Activated T-cell treated with anti-CD3 and anti-CD28 coated beads, Interleukin-2, amount 50 U/mL, for 24 hours (primary cell): Measurements from ENCODE around the gene LSMEM2.
A peak's percentile ranks its signal among the peaks of the same experiment; 100 is the strongest.
"Not testable (repeated sequence)": the region's sequence is repeated elsewhere in the genome, so short reads cannot be mapped to it uniquely, and the experiment has no call there.

ENCODE experiments used
- DNase-seq: peaks from one replicate; pipeline ENCODE4 v3.0.0-alpha.2; 2020
- H3K27ac Mint-ChIP-seq: 2 replicates; pipeline ENCODE4 v1.8.0; 2020; ENCODE audit warnings: mild to moderate bottlenecking, mixed read lengths
- H3K27me3 Mint-ChIP-seq: 2 replicates; pipeline ENCODE4 v1.8.0; 2020; ENCODE audit warnings: mixed read lengths
- H3K36me3 Mint-ChIP-seq: 2 replicates; pipeline ENCODE4 v1.8.0; 2020; ENCODE audit warnings: low read depth, mixed read lengths
- H3K4me1 Mint-ChIP-seq: 2 replicates; pipeline ENCODE4 v1.8.0; 2020; ENCODE audit warnings: low read depth, mixed read lengths
- H3K4me3 Mint-ChIP-seq: 2 replicates; pipeline ENCODE4 v1.8.0; 2020; ENCODE audit warnings: mild to moderate bottlenecking, moderate library complexity, mixed read lengths
- H3K9me3 Mint-ChIP-seq: 2 replicates; pipeline ENCODE4 v1.8.0; 2020; ENCODE audit warnings: mixed read lengths

The LSMEM2 gene

DNA sequence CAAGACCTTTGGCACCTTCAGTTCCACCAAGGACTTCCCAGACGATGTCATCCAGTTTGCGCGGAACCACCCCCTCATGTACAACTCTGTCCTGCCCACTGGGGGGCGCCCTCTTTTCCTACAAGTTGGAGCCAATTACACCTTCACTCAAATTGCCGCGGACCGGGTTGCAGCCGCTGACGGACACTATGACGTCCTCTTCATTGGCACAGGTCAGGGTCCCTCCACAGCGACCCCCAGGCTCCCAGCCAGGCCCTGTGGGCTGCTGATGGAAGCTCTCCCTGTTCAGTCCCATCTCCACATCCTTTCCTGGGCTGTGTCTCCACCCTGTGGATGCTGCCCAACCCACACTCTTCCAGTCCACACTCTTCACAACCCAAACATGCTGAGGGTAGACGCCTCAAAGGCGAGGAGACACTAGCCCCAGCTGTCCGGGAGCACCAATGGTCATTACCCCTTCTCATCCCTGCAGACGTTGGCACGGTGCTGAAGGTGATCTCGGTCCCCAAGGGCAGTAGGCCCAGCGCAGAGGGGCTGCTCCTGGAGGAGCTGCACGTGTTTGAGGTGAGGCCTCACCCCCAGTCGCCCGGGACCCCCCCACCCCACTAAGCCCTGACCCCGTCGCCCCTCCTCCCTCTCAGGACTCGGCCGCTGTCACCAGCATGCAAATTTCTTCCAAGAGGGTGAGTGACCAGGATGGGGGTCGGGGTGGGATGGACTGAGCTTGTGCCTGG is 4.3 kb upstream of the LSMEM2 start:
- Mint-ChIP-seq H3K4me1 (peaks cover 31% of the 10 kb centered on the region), H3K27ac (peak overlapping the region; percentile 54), H3K9me3 (no peaks in the 10 kb centered on the region), H3K4me3 (no peak overlapping the region), H3K27me3 (peaks cover 53% of the 10 kb centered on the region), H3K36me3 (no peaks in the 10 kb centered on the region)
- peak; percentile 78 for DNase-seq

DNA sequence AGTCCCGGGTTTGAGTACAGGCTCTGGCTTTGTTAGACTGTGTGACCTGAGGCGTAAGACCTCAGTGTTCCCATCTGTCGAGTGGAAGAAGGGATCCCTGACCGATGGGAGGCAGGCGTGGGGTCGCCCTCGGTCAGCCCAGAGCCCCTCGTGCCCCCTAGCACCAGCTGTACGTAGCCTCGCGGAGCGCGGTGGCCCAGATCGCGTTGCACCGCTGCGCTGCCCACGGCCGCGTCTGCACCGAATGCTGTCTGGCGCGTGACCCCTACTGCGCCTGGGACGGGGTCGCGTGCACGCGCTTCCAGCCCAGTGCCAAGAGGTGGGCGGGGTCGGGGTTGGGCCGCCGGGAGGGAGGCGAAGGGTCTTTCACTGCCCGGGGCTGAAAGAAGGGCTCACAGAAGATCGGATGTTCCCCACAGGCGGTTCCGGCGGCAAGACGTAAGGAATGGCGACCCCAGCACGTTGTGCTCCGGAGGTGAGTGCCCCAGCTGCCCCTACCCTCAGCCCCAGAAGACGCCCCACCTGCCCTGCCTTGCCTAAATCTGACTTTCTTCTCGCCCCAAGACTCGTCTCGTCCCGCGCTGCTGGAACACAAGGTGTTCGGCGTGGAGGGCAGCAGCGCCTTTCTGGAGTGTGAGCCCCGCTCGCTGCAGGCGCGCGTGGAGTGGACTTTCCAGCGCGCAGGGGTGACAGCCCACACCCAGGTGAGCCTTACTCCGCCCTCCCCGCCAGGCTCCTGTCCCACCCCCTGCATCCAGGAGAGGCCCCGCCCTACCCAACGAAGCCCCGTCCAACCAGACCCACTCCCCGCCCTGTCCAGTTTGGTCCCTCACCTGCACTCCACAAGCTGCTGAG is 3.5 kb upstream of the LSMEM2 start:
- H3K9me3 Mint-ChIP-seq: no peaks in the 10 kb centered on the region
- peaks cover 53% of the 10 kb centered on the region for H3K27me3 Mint-ChIP-seq
- H3K36me3 Mint-ChIP-seq: no peaks in the 10 kb centered on the region
- H3K27ac Mint-ChIP-seq: no peak overlapping the region
- peak; percentile 46 for DNase-seq
- peak overlapping the region; percentile 19 for H3K4me3 Mint-ChIP-seq
- peaks cover 31% of the 10 kb centered on the region for H3K4me1 Mint-ChIP-seq

DNA sequence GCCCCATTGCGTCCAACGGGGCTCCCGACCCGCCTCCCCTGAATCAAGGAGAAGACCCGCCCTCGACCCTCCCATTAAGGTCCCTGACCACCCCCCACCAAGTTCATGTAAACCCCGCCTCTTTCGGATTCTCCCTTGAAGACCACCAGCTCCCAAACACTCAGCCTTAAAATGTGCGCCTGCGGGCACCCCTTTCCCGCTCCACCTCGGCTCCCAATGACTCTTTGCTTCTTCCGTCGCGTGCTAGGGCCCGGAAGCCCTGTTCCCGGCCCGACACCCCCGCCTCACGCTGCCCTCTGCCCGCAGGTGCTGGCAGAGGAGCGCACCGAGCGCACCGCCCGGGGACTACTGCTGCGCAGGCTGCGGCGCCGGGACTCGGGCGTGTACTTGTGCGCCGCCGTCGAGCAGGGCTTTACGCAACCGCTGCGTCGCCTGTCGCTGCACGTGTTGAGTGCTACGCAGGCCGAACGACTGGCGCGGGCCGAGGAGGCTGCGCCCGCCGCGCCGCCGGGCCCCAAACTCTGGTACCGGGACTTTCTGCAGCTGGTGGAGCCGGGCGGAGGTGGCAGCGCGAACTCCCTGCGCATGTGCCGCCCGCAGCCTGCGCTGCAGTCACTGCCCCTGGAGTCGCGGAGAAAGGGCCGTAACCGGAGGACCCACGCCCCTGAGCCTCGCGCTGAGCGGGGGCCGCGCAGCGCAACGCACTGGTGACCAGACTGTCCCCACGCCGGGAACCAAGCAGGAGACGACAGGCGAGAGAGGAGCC is 2.7 kb upstream of the LSMEM2 start:
- H3K36me3 Mint-ChIP-seq: no peaks in the 10 kb centered on the region
- H3K4me1 Mint-ChIP-seq: peaks cover 31% of the 10 kb centered on the region
- H3K4me3 Mint-ChIP-seq: peak overlapping the region; percentile 19
- H3K9me3 Mint-ChIP-seq: no peaks in the 10 kb centered on the region
- no peak overlapping the region for H3K27ac Mint-ChIP-seq
- peak; percentile 62 for DNase-seq
- H3K27me3 Mint-ChIP-seq: peaks cover 53% of the 10 kb centered on the region

DNA sequence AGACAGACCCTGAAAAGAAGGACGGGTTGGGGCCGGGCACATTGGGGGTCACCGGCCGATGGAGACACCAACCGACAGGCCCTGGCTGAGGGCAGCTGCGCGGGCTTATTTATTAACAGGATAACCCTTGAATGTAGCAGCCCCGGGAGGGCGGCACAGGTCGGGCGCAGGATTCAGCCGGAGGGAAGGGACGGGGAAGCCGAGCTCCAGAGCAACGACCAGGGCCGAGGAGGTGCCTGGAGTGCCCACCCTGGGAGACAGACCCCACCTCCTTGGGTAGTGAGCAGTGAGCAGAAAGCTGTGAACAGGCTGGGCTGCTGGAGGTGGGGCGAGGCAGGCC is 2.2 kb upstream of the LSMEM2 start:
- H3K36me3 Mint-ChIP-seq: no peaks in the 10 kb centered on the region
- H3K4me1 Mint-ChIP-seq: peaks cover 28% of the 10 kb centered on the region
- H3K27ac Mint-ChIP-seq: no peak overlapping the region
- peaks cover 53% of the 10 kb centered on the region for H3K27me3 Mint-ChIP-seq
- H3K4me3 Mint-ChIP-seq: no peak overlapping the region
- DNase-seq: no peak
- H3K9me3 Mint-ChIP-seq: no peaks in the 10 kb centered on the region

DNA sequence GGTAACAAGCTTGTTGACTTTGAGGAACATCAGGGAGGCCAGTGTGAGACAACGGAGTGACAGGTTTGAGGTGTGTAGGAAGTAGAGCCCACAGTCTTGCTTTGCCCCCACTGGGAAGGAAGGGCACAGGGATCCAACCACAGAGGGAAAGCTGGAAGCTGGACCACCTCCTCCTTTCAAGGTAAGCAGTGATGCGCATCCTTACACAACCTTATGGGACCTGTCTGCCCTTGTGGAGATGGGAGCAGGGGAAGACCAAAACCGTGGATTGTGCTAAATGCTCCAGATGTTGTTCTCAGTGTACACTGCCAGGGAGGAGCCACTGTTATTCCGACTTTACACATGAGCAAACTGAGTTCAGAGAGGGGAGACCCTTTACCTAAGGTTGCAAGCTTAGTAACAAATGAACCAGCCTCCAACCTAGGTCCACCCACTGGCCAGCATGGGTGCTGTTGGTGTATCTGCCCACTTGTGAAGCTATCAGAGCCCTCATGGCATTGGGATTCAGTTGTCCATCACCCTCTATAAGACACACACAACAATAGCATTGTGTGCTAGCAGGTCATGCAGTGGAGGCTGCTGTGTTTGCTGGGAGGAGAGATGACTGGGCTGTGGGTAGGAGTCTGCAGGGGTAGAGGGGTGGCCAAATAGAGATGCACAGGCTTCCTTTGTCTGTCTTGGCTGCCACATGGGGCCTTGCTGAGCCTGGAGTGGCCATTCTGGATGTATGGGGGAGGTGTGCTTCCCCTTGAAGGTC is 586 bp upstream of the LSMEM2 start:
- Mint-ChIP-seq H3K9me3 (no peaks in the 10 kb centered on the region), H3K4me3 (no peak overlapping the region), H3K4me1 (peaks cover 20% of the 10 kb centered on the region), H3K27ac (no peak overlapping the region), H3K27me3 (peaks cover 48% of the 10 kb centered on the region), H3K36me3 (no peaks in the 10 kb centered on the region)
- no peak for DNase-seq

DNA sequence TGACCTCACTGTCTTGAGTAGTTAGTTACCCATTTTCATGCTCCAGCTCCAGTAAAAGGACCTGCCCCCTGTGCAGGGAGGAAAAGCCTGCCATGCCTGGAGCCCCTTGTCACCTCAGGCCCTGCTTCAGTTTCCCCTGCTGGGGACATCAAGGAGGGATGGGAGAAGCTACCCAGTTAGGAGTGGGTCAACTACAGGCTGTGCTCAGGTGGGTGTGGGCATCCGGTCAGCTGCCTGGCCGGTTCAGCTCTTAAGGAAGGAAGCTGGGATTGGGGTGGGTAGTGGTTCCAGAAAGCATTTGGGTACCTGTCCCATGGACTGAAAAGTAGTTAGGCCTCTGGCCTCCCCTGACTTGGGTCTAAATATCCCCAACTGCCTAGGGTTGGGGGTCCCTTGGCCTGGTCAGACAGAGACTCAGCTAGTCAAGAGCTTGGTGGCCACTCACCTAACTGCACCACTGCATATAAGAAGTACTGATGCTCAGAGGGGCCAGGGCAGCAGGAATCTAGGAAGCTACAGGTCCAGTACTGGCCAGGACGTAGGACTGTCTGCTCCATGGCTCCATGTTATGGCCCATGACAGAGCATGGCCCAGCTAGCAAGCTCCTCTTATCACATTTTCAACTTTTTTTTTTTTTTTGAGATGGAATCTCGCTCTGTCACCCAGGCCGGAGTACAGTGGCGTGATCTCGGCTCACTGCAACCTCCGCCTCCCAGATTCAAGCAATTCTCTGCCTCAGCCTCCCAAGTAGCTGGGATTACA is 549 bp downstream of the LSMEM2 start:
- Mint-ChIP-seq H3K27me3 (peaks cover 39% of the 10 kb centered on the region), H3K27ac (no peak overlapping the region), H3K4me1 (peaks cover 14% of the 10 kb centered on the region), H3K4me3 (no peak overlapping the region), H3K9me3 (no peaks in the 10 kb centered on the region), H3K36me3 (peaks cover 4% of the 10 kb centered on the region)
- DNase-seq: no peak

DNA sequence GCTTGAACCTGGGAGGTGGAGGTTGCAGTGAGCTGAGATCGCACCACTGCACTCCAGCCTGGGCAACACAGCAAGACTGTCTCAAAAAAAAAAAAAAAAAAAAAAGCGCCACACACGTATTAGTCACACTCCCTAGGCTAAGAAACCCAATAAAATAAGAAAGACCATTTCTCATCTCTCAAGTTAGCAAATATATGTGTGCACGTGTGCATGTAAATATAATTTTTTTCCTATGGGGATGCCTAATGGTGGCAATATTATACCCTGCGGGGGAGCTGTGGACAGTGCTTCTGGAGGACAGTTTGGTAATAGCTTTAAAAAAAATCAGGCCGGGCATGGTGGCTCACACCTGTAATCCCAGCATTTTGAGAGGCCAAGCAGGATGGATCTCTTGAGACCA is 5.2 kb downstream of the LSMEM2 start:
- H3K4me3 Mint-ChIP-seq, DNase-seq, H3K27me3 Mint-ChIP-seq, H3K4me1 Mint-ChIP-seq, H3K27ac Mint-ChIP-seq, H3K9me3 Mint-ChIP-seq: not testable (repeated sequence)
- peaks cover 45% of the 10 kb centered on the region for H3K36me3 Mint-ChIP-seq

DNA sequence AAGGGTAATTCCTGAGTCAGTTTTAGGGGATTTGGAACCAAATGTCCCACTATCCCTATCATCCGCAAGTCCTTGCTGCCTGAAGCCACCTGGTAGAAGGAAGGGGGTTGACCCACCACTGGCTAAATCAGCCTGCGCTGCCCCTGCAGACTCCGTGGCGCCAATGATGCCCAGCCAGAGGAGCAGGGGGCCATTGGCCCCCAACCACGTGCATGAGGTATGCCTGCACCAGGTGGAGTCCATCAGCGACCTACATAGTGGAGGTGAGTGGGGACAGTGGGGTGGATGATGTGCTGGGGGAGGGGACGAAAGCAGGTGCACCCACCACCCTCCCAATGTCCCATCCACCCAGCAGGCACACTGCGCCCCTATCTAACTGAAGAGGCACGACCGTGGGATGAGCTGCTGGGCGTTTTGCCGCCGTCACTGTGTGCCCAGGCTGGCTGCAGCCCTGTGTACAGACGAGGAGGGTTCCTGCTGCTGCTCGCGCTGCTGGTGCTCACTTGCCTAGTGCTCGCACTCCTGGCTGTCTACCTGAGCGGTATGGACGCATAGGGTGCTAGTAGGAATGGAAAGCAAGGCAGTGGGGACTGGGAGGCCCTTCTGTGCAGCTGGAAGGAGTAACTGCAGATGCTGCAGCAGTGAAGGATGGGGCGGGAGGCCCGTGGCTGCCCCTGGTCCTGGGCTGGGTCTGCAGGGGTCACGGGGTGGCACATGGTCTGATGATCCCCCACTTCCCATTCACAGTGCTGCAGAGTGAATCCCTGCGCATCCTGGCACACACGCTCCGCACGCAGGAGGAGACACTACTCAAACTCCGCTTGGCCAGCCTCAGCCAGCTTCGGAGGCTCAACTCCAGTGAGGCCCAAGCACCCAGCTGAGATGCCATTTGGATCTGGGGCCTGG is 7.7 kb downstream of the LSMEM2 start:
- DNase-seq: no peak
- no peaks in the 10 kb centered on the region for H3K9me3 Mint-ChIP-seq
- H3K27me3 Mint-ChIP-seq: no peaks in the 10 kb centered on the region
- H3K36me3 Mint-ChIP-seq: peaks cover 70% of the 10 kb centered on the region
- peaks cover 19% of the 10 kb centered on the region for H3K4me1 Mint-ChIP-seq
- no peak overlapping the region for H3K4me3 Mint-ChIP-seq
- H3K27ac Mint-ChIP-seq: no peak overlapping the region

DNA sequence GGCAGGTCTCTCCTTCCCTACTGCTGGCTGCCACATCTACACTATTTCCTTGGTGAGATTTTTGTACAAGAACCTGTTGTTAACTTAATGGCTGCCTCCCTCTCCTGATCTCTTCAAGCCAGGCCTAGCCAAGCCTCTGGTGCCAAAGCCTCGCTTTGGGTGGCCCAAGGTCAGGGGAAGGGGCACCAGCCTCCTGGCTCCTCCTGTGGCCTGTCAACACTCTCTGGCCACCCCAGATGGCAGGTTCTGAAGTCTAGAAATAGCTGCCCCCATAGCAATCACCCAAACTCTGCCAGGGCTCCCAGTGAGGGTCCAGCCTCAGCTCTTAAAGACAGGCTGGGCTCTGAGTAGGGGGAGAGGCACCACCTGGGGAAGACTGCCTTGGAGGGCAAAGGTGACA is 8.4 kb downstream of the LSMEM2 start:
- DNase-seq: no peak
- Mint-ChIP-seq H3K9me3 (no peaks in the 10 kb centered on the region), H3K27me3 (no peaks in the 10 kb centered on the region), H3K4me1 (peaks cover 19% of the 10 kb centered on the region), H3K4me3 (no peak overlapping the region), H3K36me3 (peaks cover 74% of the 10 kb centered on the region), H3K27ac (peak overlapping the region; percentile 26)

DNA sequence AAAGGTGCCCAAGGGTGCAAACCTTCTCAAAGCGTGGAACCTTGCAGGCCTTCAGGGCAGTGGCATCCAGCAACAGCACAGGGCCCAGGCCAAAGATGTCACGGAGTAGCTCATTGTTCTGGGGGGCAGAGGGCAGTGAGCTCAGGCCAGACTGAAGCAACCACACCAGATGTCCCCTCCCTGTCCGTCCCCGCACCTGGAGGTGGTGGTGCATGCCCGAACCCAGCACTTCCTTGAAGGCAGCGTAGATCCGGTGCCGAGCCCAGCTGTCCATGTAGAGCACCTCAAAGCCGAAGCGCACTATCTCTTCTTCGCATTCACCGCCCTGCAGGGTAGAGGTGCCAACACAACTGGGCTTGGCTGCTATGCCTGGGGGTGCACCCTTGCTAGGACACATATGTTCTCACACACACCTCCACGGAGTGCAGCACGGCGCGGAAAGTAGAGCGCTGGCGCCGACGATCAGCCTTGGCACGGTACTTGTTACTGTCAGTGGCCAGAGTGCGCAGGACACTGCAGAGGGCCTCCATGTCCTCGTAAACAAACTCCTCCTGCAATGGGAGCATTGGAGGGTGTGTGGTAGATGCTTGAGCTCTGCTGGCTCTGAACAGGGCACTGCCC is 9.6 kb downstream of the LSMEM2 start:
- DNase-seq: no peak
- H3K4me1 Mint-ChIP-seq: peaks cover 28% of the 10 kb centered on the region
- no peak overlapping the region for H3K4me3 Mint-ChIP-seq
- H3K9me3 Mint-ChIP-seq: no peaks in the 10 kb centered on the region
- H3K36me3 Mint-ChIP-seq: peaks cover 77% of the 10 kb centered on the region
- H3K27me3 Mint-ChIP-seq: no peaks in the 10 kb centered on the region
- peak overlapping the region; percentile 44 for H3K27ac Mint-ChIP-seq

DNA sequence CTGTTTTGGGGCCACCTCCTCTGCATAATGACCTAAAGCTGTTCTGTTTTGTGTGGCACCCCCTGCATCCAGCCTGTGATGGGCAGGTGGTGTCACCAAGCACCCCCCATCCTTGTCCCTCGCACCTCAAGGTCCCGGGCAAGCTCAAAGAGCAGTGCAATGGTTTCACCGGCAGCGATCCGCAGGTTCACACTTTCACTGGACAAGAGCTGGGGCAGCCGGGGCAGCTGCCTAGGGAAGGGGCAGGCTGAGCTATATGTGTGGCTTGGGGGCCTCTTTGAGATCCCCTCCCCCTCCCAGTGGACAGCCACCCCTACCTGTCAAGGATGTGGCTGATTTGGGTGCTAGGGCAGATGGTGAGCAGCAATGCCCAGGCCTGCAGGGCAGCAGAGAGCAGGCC is 10.2 kb downstream of the LSMEM2 start:
- Mint-ChIP-seq H3K4me1 (peaks cover 28% of the 10 kb centered on the region), H3K27ac (peak overlapping the region; percentile 44), H3K4me3 (peak overlapping the region; percentile 95), H3K27me3 (no peaks in the 10 kb centered on the region), H3K9me3 (no peaks in the 10 kb centered on the region), H3K36me3 (peaks cover 75% of the 10 kb centered on the region)
- DNase-seq: no peak

DNA sequence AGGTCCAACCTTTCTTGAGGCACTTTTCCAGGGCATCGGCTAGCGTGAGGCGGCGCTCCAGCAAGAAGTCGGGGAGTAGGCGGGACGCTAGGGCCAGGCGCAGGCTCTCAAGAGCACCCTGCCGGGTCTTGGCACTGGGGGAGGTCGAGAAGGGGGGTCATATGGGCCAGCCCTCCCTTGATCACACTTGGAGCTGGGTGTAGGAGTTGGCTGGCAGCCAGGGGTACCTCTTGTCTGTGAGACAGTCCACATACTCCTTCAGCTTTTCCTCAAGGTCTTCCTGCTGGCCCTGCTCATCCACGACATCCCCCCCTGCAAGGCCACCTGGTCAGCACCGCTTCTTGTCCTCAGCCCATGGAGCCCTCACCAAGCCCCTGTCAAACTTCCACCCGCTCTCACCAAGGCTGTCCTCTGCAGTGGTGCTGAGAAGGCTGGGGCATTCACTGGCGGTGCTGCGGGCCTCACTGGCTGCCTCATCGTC is 11.3 kb downstream of the LSMEM2 start:
- Mint-ChIP-seq H3K4me3 (peak overlapping the region; percentile 95), H3K27me3 (no peaks in the 10 kb centered on the region), H3K36me3 (peaks cover 71% of the 10 kb centered on the region), H3K27ac (peak overlapping the region; percentile 95), H3K4me1 (peaks cover 28% of the 10 kb centered on the region), H3K9me3 (no peaks in the 10 kb centered on the region)
- DNase-seq: no peak
